HEK293 (cell line): ENCODE data around the gene MADD.

ENCODE experiments used
- CTCF ChIP-seq: fragments of 450-650 bp; formaldehyde crosslinking; IDR thresholded peaks from 2 replicates; pipeline ENCODE4 v1.5.1; 2016; ENCODE audit warnings: missing biosample characterization, missing genetic modification characterization
- ZNF274 ChIP-seq, 2 experiments: fragments of 200-500 bp in 1 of 2; fragments of 450-650 bp in 1 of 2; sonication (Bioruptor generic) in 1 of 2; formaldehyde crosslinking in 1 of 2; IDR thresholded peaks; 2 replicates each; pipeline versions ENCODE4 v1.5.1 to v1.6.1; 2014 to 2016; ENCODE audit warnings: borderline replicate concordance in 1 of 2, inconsistent platforms in 1 of 2, low read length in 1 of 2, missing biosample characterization in 1 of 2, missing genetic modification characterization in 1 of 2
- ZNF366 ChIP-seq: fragments of 450-650 bp; formaldehyde crosslinking; conservative IDR thresholded peaks from 2 replicates; pipeline ENCODE4 v1.5.1; 2016; ENCODE audit warnings: missing biosample characterization, missing genetic modification characterization

- TF ChIP-seq ZNF366 (tag by site-specific recombination), result no peak
- no peak for TF ChIP-seq CTCF (tag by site-specific recombination)
- TF ChIP-seq ZNF274 (IDR thresholded peaks at IDR 0.05; ENCODE audit: low read length), result no peak
- no peak for TF ChIP-seq ZNF274 (tag by site-specific recombination; IDR thresholded peaks at IDR 0.05; ENCODE audit: borderline replicate concordance)
These were observed 55.5 kb downstream of the MADD start for GRCh38 chr11:47325271-47326041.
